ENCODE data around the gene PDSS2. TPM values are rescaled to one million over a fixed set of nuclear protein-coding genes. Genes with fewer than 3 reads are reported as not detected.

Gene PDSS2
- total RNA-seq, 6 experiments from 2014 or later = 13.3 to 16.9 (median 14.6) TPM

DNA sequence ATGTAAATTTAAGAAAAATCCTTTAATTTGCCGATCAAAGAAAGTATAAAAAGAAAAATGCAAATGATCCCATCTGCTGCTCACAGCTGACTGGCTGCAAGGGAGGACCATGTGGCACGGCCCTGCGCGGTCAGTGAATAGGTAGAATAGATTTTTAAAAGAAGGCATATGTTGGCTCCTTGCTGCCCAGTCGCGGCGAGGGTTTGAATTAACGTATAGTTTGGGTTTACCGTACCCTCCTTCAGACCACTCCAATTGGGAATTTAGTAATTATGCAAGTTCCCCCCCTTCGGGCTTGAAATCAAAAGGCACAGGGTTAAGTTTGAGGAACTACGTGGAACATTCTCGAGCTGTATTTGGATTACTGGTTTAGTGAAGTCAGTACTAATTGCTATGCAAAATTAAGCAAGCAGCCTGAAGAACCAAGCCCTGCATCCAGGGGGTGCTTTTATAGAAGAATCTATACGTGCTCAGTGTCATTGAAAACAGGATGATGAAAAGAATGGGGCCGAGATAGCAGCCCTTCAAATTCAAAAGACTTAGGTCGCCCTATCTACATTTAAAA, 343.0 kb downstream of the PDSS2 start:
- Mint-ChIP-seq H3K36me3 (ENCODE audit: low read depth) (no peaks in the 10 kb centered on the region), H3K27me3 (ENCODE audit: insufficient read depth) (peaks cover 5% of the 10 kb centered on the region; the same call in 1 of the 2 replicates), H3K4me1 (ENCODE audit: low read depth) (peaks cover 10% of the 10 kb centered on the region), H3K9me3 (no peaks in the 10 kb centered on the region), H3K27ac (peak overlapping the region; percentile 31; the same call in 1 of the 2 replicates), H3K4me3 (peak overlapping the region; percentile 86)
- peak; percentile 39 for TF ChIP-seq CTCF (IDR thresholded peaks at IDR 0.05)
- no peak for DNase-seq

DNA sequence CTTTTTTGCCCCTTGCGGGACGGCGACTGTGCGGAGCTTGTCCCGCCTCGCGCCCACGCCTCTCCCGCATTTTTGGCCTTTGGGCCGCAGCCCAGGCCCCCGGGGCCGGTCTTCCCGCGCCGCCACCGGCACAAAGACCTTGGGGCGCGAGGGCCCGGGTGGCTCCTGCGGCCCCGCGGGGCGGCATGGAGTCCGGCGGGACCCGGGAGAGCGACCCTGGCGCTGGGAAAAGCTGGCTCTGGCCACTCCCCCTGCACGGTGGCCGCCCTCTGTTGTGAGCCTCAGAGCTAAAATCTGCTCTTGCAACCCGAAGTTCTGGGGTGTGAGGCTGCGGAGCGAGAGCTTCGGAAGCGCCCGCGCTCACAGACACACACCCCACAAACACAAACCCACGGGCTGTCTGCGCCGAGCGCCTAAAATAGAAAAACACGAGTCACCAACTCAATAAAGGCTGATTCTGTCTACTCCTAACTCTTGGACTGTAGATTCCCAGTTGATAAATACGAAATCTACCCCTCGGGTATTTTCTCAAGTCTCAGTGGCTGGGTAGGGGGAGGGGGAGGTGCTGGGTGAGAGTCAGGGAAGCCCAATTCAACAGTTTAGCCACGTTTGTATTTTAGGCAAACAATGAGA, 343.6 kb downstream of the PDSS2 start:
- peak; percentile 10 for DNase-seq
- H3K36me3 Mint-ChIP-seq (ENCODE audit: low read depth) = no peaks in the 10 kb centered on the region
- no peaks in the 10 kb centered on the region for H3K9me3 Mint-ChIP-seq
- H3K4me3 Mint-ChIP-seq = peak overlapping the region; percentile 86
- no peak for TF ChIP-seq CTCF (IDR thresholded peaks at IDR 0.05)
- H3K27me3 Mint-ChIP-seq (ENCODE audit: insufficient read depth) = peaks cover 5% of the 10 kb centered on the region; the same call in 1 of the 2 replicates
- peak overlapping the region; percentile 31; the same call in 1 of the 2 replicates for H3K27ac Mint-ChIP-seq
- H3K4me1 Mint-ChIP-seq (ENCODE audit: low read depth) = peaks cover 10% of the 10 kb centered on the region

GRCh38 chr6:107114926-107115694, 344.3 kb downstream of the PDSS2 start, which contains the start of gene BEND3:
Gene BEND3 (minus strand): TSS chr6:107115515. CDS start chr6:107099285, 16,230 bp downstream.
- Mint-ChIP-seq H3K27me3 (ENCODE audit: insufficient read depth) (peaks cover 5% of the 10 kb centered on the region; the same call in 1 of the 2 replicates), H3K4me3 (peak within 1 kb of the TSS; percentile 86), H3K9me3 (no peaks in the 10 kb centered on the region), H3K36me3 (ENCODE audit: low read depth) (no peaks in the 10 kb centered on the region), H3K4me1 (ENCODE audit: low read depth) (peaks cover 10% of the 10 kb centered on the region), H3K27ac (peak within 1 kb of the TSS; percentile 31; the same call in 1 of the 2 replicates)
- DNase-seq = no peak
- no peak for TF ChIP-seq CTCF (IDR thresholded peaks at IDR 0.05)

GRCh38 chr6:107114213-107114925, 345.0 kb downstream of the PDSS2 start:
- Mint-ChIP-seq H3K9me3 (no peaks in the 10 kb centered on the region), H3K4me1 (ENCODE audit: low read depth) (peaks cover 10% of the 10 kb centered on the region), H3K27me3 (ENCODE audit: insufficient read depth) (peaks cover 5% of the 10 kb centered on the region; the same call in 1 of the 2 replicates), H3K27ac (no peak overlapping the region; the same call in 1 of the 2 replicates), H3K4me3 (peak overlapping the region; percentile 72), H3K36me3 (ENCODE audit: low read depth) (no peaks in the 10 kb centered on the region)
- peak; percentile 97 for TF ChIP-seq CTCF (IDR thresholded peaks at IDR 0.05)
- peak; percentile 81 for DNase-seq

DNA sequence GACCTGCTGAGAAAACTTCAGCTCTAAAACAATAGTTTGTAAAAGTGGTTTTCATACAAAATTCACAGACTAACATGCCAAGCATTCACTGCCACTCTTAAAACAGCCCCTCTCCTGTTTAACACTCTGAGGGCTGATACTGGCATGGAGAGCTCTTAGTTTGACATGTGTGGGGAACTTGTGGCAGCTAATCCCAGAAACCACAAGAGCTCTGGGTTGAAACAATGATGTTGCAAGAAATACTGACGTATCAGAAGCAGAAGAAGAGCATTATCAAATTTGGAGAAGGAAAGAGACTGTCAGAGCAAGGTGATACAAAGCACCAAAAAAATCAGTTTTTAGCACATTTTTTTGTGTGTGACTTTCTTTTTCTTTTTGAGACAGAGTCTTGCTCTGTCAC, 349.2 kb downstream of the PDSS2 start:
- Mint-ChIP-seq H3K4me1 (ENCODE audit: low read depth) (no peaks in the 10 kb centered on the region; the same call in 1 of the 2 replicates), H3K4me3 (no peak overlapping the region), H3K9me3 (no peaks in the 10 kb centered on the region), H3K36me3 (ENCODE audit: low read depth) (no peaks in the 10 kb centered on the region), H3K27ac (no peak overlapping the region), H3K27me3 (ENCODE audit: insufficient read depth) (no peaks in the 10 kb centered on the region; the same call in none of the 2 replicates)
- DNase-seq = no peak
- no peak for TF ChIP-seq CTCF (IDR thresholded peaks at IDR 0.05)

Data from HFFc6 (cell line).